ENCODE results near the gene UBE2E2. TPM values are rescaled to one million over a fixed set of nuclear protein-coding genes. Genes with fewer than 3 reads are reported as not detected.

UBE2E2 gene
- 15.4 TPM for polyA plus RNA-seq
- long read RNA-seq, donor 1, partial matches to known transcripts, result 9 of 9 reads
- long read RNA-seq, donor 1, other reads (novel, unspliced or antisense), result 0 of 9 reads
- long read RNA-seq, donor 2, partial matches to known transcripts, result 9 of 9 reads
- long read RNA-seq, donor 2, other reads (novel, unspliced or antisense), result 0 of 9 reads
- long read RNA-seq, donor 3, result 0 reads
- long read RNA-seq, donor 4, result 0 reads
- long read RNA-seq, donor 5, partial matches to known transcripts, result 5 of 5 reads
- long read RNA-seq, donor 5, other reads (novel, unspliced or antisense), result 0 of 5 reads
- long read RNA-seq, donor 6, partial matches to known transcripts, result 17 of 17 reads
- long read RNA-seq, donor 6, other reads (novel, unspliced or antisense), result 0 of 17 reads
- long read RNA-seq, donor 7, partial matches to known transcripts, result 14 of 14 reads
- long read RNA-seq, donor 7, other reads (novel, unspliced or antisense), result 0 of 14 reads
- long read RNA-seq, donor 8, result 0 reads
- long read RNA-seq, donor 9, result 0 reads
- long read RNA-seq, donor 10, partial matches to known transcripts, result 11 of 12 reads
- long read RNA-seq, donor 10, other reads (novel, unspliced or antisense), result 0 of 12 reads
- long read RNA-seq, donor 11, partial matches to known transcripts, result 14 of 14 reads
- long read RNA-seq, donor 11, other reads (novel, unspliced or antisense), result 0 of 14 reads

GRCh38 chr3:23202921-23203707 lies at the start of gene UBE2E2:
UBE2E2 (plus strand) TSS chr3:23203327.
- DNase-seq, result peak; percentile 54 to 82
- WGBS (ENCODE audit: insufficient coverage, low lambda C conversion rate), result 8% methylated on average over 4 of the region's 101 CpGs
- Histone ChIP-seq H3K4me3 (ENCODE audit: low read length) (peak within 1 kb of the TSS; percentile 82), H3K4me1 (ENCODE audit: control insufficient read depth, insufficient read depth, low read length) (peaks cover 2% of the 10 kb centered on the region), H3K27me3 (ENCODE audit: control insufficient read depth, insufficient read depth, low read length) (peaks cover 25% of the 10 kb centered on the region), H3K27ac (ENCODE audit: low read length) (no peak within 1 kb of the TSS), H3K9me3 (ENCODE audit: control insufficient read depth, low read depth, low read length) (no peaks in the 10 kb centered on the region), H3K36me3 (ENCODE audit: control insufficient read depth, insufficient read depth, low read length) (no peaks in the 10 kb centered on the region)

- H3K4me1 ChIP-seq (ENCODE audit: control insufficient read depth, insufficient read depth, low read length), result no peaks in the 10 kb centered on the region
- 83% methylated on average over 1 of the region's 1 CpG for WGBS (ENCODE audit: insufficient coverage, low lambda C conversion rate)
- H3K9me3 ChIP-seq (ENCODE audit: control insufficient read depth, low read depth, low read length), result peaks cover 4% of the 10 kb centered on the region
- no peaks in the 10 kb centered on the region for H3K27me3 ChIP-seq (ENCODE audit: control insufficient read depth, insufficient read depth, low read length)
- no peak overlapping the region for H3K27ac ChIP-seq (ENCODE audit: low read length)
- H3K4me3 ChIP-seq (ENCODE audit: low read length), result no peak overlapping the region
- no peaks in the 10 kb centered on the region for H3K36me3 ChIP-seq (ENCODE audit: control insufficient read depth, insufficient read depth, low read length)
- no peak for DNase-seq
Measured at GRCh38 chr3:23153436-23153835, 49.7 kb upstream of the UBE2E2 start.

- no peaks in the 10 kb centered on the region for H3K27me3 ChIP-seq (ENCODE audit: control insufficient read depth, insufficient read depth, low read length)
- H3K4me3 ChIP-seq (ENCODE audit: low read length), result no peak overlapping the region
- no peaks in the 10 kb centered on the region for H3K4me1 ChIP-seq (ENCODE audit: control insufficient read depth, insufficient read depth, low read length)
- WGBS (ENCODE audit: insufficient coverage, low lambda C conversion rate), result 59% methylated on average over 3 of the region's 3 CpGs
- no peak for DNase-seq
- no peaks in the 10 kb centered on the region for H3K36me3 ChIP-seq (ENCODE audit: control insufficient read depth, insufficient read depth, low read length)
- H3K27ac ChIP-seq (ENCODE audit: low read length), result no peak overlapping the region
- H3K9me3 ChIP-seq (ENCODE audit: control insufficient read depth, low read depth, low read length), result peaks cover 4% of the 10 kb centered on the region
Measured at GRCh38 chr3:23157331-23157730, 45.8 kb upstream of the UBE2E2 start.

- Histone ChIP-seq H3K4me3 (ENCODE audit: low read length) (no peak overlapping the region), H3K4me1 (ENCODE audit: control insufficient read depth, insufficient read depth, low read length) (no peaks in the 10 kb centered on the region), H3K36me3 (ENCODE audit: control insufficient read depth, insufficient read depth, low read length) (no peaks in the 10 kb centered on the region), H3K9me3 (ENCODE audit: control insufficient read depth, low read depth, low read length) (peaks cover under 1% of the 10 kb centered on the region), H3K27ac (ENCODE audit: low read length) (no peak overlapping the region), H3K27me3 (ENCODE audit: control insufficient read depth, insufficient read depth, low read length) (no peaks in the 10 kb centered on the region)
- peak in 1 of 2 donors; percentile 5 for DNase-seq
- 100% methylated on average over 1 of the region's 2 CpGs for WGBS (ENCODE audit: insufficient coverage, low lambda C conversion rate)
Measured at GRCh38 chr3:23159929-23160328, 43.2 kb upstream of the UBE2E2 start.

- peaks cover under 1% of the 10 kb centered on the region for H3K27me3 ChIP-seq (ENCODE audit: control insufficient read depth, insufficient read depth, low read length)
- no CpG with 5 or more reads among the region's 2 CpGs for WGBS (ENCODE audit: insufficient coverage, low lambda C conversion rate)
- no peaks in the 10 kb centered on the region for H3K36me3 ChIP-seq (ENCODE audit: control insufficient read depth, insufficient read depth, low read length)
- no peaks in the 10 kb centered on the region for H3K9me3 ChIP-seq (ENCODE audit: control insufficient read depth, low read depth, low read length)
- no peaks in the 10 kb centered on the region for H3K4me1 ChIP-seq (ENCODE audit: control insufficient read depth, insufficient read depth, low read length)
- H3K4me3 ChIP-seq (ENCODE audit: low read length), result no peak overlapping the region
- H3K27ac ChIP-seq (ENCODE audit: low read length), result no peak overlapping the region
- DNase-seq, result no peak
Measured at GRCh38 chr3:23161308-23161707, 41.8 kb upstream of the UBE2E2 start.

- H3K27me3 ChIP-seq (ENCODE audit: control insufficient read depth, insufficient read depth, low read length), result peaks cover 2% of the 10 kb centered on the region
- H3K9me3 ChIP-seq (ENCODE audit: control insufficient read depth, low read depth, low read length), result no peaks in the 10 kb centered on the region
- H3K4me1 ChIP-seq (ENCODE audit: control insufficient read depth, insufficient read depth, low read length), result no peaks in the 10 kb centered on the region
- H3K36me3 ChIP-seq (ENCODE audit: control insufficient read depth, insufficient read depth, low read length), result no peaks in the 10 kb centered on the region
- H3K27ac ChIP-seq (ENCODE audit: low read length), result no peak overlapping the region
- WGBS (ENCODE audit: insufficient coverage, low lambda C conversion rate), result 84% methylated on average over 5 of the region's 10 CpGs
- no peak for DNase-seq
- no peak overlapping the region for H3K4me3 ChIP-seq (ENCODE audit: low read length)
Measured at GRCh38 chr3:23161896-23162570, 41.1 kb upstream of the UBE2E2 start.

- WGBS (ENCODE audit: insufficient coverage, low lambda C conversion rate), result no CpG with 5 or more reads among the region's 2 CpGs
- no peaks in the 10 kb centered on the region for H3K36me3 ChIP-seq (ENCODE audit: control insufficient read depth, insufficient read depth, low read length)
- H3K9me3 ChIP-seq (ENCODE audit: control insufficient read depth, low read depth, low read length), result no peaks in the 10 kb centered on the region
- H3K27ac ChIP-seq (ENCODE audit: low read length), result no peak overlapping the region
- H3K4me1 ChIP-seq (ENCODE audit: control insufficient read depth, insufficient read depth, low read length), result no peaks in the 10 kb centered on the region
- H3K27me3 ChIP-seq (ENCODE audit: control insufficient read depth, insufficient read depth, low read length), result peaks cover 2% of the 10 kb centered on the region
- DNase-seq, result no peak
- H3K4me3 ChIP-seq (ENCODE audit: low read length), result no peak overlapping the region
Measured at GRCh38 chr3:23162934-23163333, 40.2 kb upstream of the UBE2E2 start.

- no peaks in the 10 kb centered on the region for H3K4me1 ChIP-seq (ENCODE audit: control insufficient read depth, insufficient read depth, low read length)
- no peaks in the 10 kb centered on the region for H3K9me3 ChIP-seq (ENCODE audit: control insufficient read depth, low read depth, low read length)
- H3K36me3 ChIP-seq (ENCODE audit: control insufficient read depth, insufficient read depth, low read length), result no peaks in the 10 kb centered on the region
- DNase-seq, result no peak
- WGBS (ENCODE audit: insufficient coverage, low lambda C conversion rate), result 80% methylated on average over 1 of the region's 1 CpG
- H3K27me3 ChIP-seq (ENCODE audit: control insufficient read depth, insufficient read depth, low read length), result peaks cover 2% of the 10 kb centered on the region
- H3K27ac ChIP-seq (ENCODE audit: low read length), result no peak overlapping the region
- no peak overlapping the region for H3K4me3 ChIP-seq (ENCODE audit: low read length)
Measured at GRCh38 chr3:23164746-23165145, 38.4 kb upstream of the UBE2E2 start.

- H3K9me3 ChIP-seq (ENCODE audit: control insufficient read depth, low read depth, low read length), result no peaks in the 10 kb centered on the region
- H3K4me3 ChIP-seq (ENCODE audit: low read length), result no peak overlapping the region
- H3K4me1 ChIP-seq (ENCODE audit: control insufficient read depth, insufficient read depth, low read length), result no peaks in the 10 kb centered on the region
- peaks cover 2% of the 10 kb centered on the region for H3K27me3 ChIP-seq (ENCODE audit: control insufficient read depth, insufficient read depth, low read length)
- H3K36me3 ChIP-seq (ENCODE audit: control insufficient read depth, insufficient read depth, low read length), result no peaks in the 10 kb centered on the region
- no peak overlapping the region for H3K27ac ChIP-seq (ENCODE audit: low read length)
- no peak for DNase-seq
- 100% methylated on average over 1 of the region's 2 CpGs for WGBS (ENCODE audit: insufficient coverage, low lambda C conversion rate)
Measured at GRCh38 chr3:23165571-23165970, 37.6 kb upstream of the UBE2E2 start.

- Histone ChIP-seq H3K9me3 (ENCODE audit: control insufficient read depth, low read depth, low read length) (no peaks in the 10 kb centered on the region), H3K4me3 (ENCODE audit: low read length) (no peak overlapping the region), H3K4me1 (ENCODE audit: control insufficient read depth, insufficient read depth, low read length) (no peaks in the 10 kb centered on the region), H3K36me3 (ENCODE audit: control insufficient read depth, insufficient read depth, low read length) (no peaks in the 10 kb centered on the region), H3K27me3 (ENCODE audit: control insufficient read depth, insufficient read depth, low read length) (peaks cover 2% of the 10 kb centered on the region), H3K27ac (ENCODE audit: low read length) (no peak overlapping the region)
- DNase-seq, result no peak
- WGBS (ENCODE audit: insufficient coverage, low lambda C conversion rate), result 82% methylated on average over 2 of the region's 3 CpGs
Measured at GRCh38 chr3:23166276-23166675, 36.9 kb upstream of the UBE2E2 start.
